HCT116 (cell line): ENCODE results near the gene SMARCD1. TPM values are rescaled to one million over a fixed set of nuclear protein-coding genes. Genes with fewer than 3 reads are reported as not detected.

Source experiments
- ATAC-seq: fragments of 200-7000 bp; cut with Tn5 transposase; 2 replicates; pipeline ENCODE4 v1.9.1; 2020; ENCODE audit warnings: mild to moderate bottlenecking, moderate library complexity
- BruUV-seq: library from RNA; stranded (reverse); fragments of 400-500 nt; replicated peaks from 2 replicates; lab custom pipeline; 2021; lab: Mats Ljungman, UMichigan
- CTCF ChIA-PET: fragments of 300-600 bp; sonication (Branson Sonifier 250); formaldehyde crosslinking; loops from one replicate; lab custom pipeline; 2021; ENCODE audit warnings: antibody characterized with exemption; lab: Charles Lee
- POLR2A ChIA-PET: fragments of 300-600, 350-600 bp; sonication (Branson Sonifier 250); formaldehyde crosslinking; loops from one replicate; lab custom pipeline; 2021; ENCODE audit warnings: antibody characterized with exemption; lab: Charles Lee
- RAD21 ChIA-PET, 2 experiments: fragments of 300-600 bp; sonication (Branson Sonifier 250); formaldehyde crosslinking; loops; one replicate each; lab custom pipeline; 2023; ENCODE audit warnings: low total read pairs in 2 of 2; ENCODE audit not compliant: uncharacterized antibody in 2 of 2, unreplicated experiment in 2 of 2, low non-redundant PET in 1 of 2; lab: Charles Lee
- DNase-seq: peaks from one replicate; pipeline ENCODE4 v3.0.0-alpha.2; 2010; ENCODE audit warnings: low read depth, low spot score
- H2AFZ ChIP-seq: fragments of 200-600 bp; shearing (Covaris generic), sonication (generic); 2 replicates; pipeline ENCODE4 v1.6.1; 2017; ENCODE audit warnings: low read depth, mixed run types, mixed read lengths, antibody characterized with exemption, low read length; ENCODE audit not compliant: poor library complexity, severe bottlenecking
- H3K27ac ChIP-seq: 2 replicates; pipeline ENCODE4 v1.5.1; 2012; ENCODE audit warnings: low read depth, low read length
- H3K27me3 ChIP-seq: fragments of 200-600 bp; sonication (generic); 2 replicates; pipeline ENCODE4 v1.6.1; 2016; ENCODE audit warnings: mixed run types, low read length, mixed read lengths; ENCODE audit not compliant: insufficient read depth
- H3K36me3 ChIP-seq, 2 experiments: fragments of 200-500 bp in 1 of 2; fragments of 200-600 bp in 1 of 2; sonication (Bioruptor generic) in 1 of 2; sonication (generic) in 1 of 2; 2 replicates each; pipeline versions ENCODE4 v1.5.1 to v1.6.1; 2014 to 2016; ENCODE audit warnings: low read length in 2 of 2, inconsistent platforms in 1 of 2, mixed read lengths in 1 of 2, mixed run types in 1 of 2; ENCODE audit not compliant: insufficient read depth in 2 of 2, control insufficient read depth in 1 of 2
- H3K4me1 ChIP-seq, 2 experiments: fragments of 200-600 bp in 1 of 2; sonication (generic) in 1 of 2; 2 replicates each; pipeline versions ENCODE4 v1.5.1 to v1.6.1; 2012 to 2017; ENCODE audit warnings: low read length in 2 of 2, inconsistent platforms in 1 of 2, mild to moderate bottlenecking in 1 of 2, mixed read lengths in 1 of 2, mixed run types in 1 of 2, moderate library complexity in 1 of 2; ENCODE audit not compliant: insufficient read depth in 2 of 2, control insufficient read depth in 1 of 2
- H3K4me2 ChIP-seq: fragments of 200-600 bp; sonication (generic); 2 replicates; pipeline ENCODE4 v1.6.1; 2017; ENCODE audit warnings: mixed run types, low read length, mixed read lengths
- H3K4me3 ChIP-seq, 2 experiments: fragments of 200-600 bp in 1 of 2; sonication (generic) in 1 of 2; replicated peaks in 1 of 2; 2 replicates each; pipeline ENCODE4 v1.5.1; 2011 to 2016; ENCODE audit warnings: low read length in 2 of 2, control low read depth in 1 of 2, low read depth in 1 of 2, mild to moderate bottlenecking in 1 of 2, mixed read lengths in 1 of 2, mixed run types in 1 of 2
- H3K79me2 ChIP-seq: fragments of 200-600 bp; sonication (generic); 2 replicates; pipeline ENCODE4 v1.6.1; 2017; ENCODE audit warnings: mild to moderate bottlenecking, mixed run types, low read length, moderate library complexity, mixed read lengths; ENCODE audit not compliant: insufficient read depth
- H3K9ac ChIP-seq: fragments of 200-600 bp; sonication (generic); 2 replicates; pipeline ENCODE4 v1.6.1; 2016; ENCODE audit warnings: low read length, mixed read lengths
- H3K9me2 ChIP-seq: fragments of 200-600 bp; sonication (generic), shearing (Covaris generic); 2 replicates; pipeline ENCODE4 v1.6.1; 2017; ENCODE audit warnings: mixed run types, mild to moderate bottlenecking, moderate library complexity; ENCODE audit not compliant: insufficient read depth
- H3K9me3 ChIP-seq, 2 experiments: fragments of 200-500 bp in 1 of 2; fragments of 200-600 bp in 1 of 2; sonication (Bioruptor generic) in 1 of 2; sonication (generic) in 1 of 2; 2 replicates each; pipeline ENCODE4 v1.6.1; 2014 to 2017; ENCODE audit warnings: low read length in 2 of 2, mixed read lengths in 2 of 2, inconsistent platforms in 1 of 2, low read depth in 1 of 2, mild to moderate bottlenecking in 1 of 2, mixed run types in 1 of 2, moderate library complexity in 1 of 2; ENCODE audit not compliant: control insufficient read depth in 1 of 2, insufficient read depth in 1 of 2
- H4K20me1 ChIP-seq: fragments of 200-600 bp; sonication (generic), shearing (Covaris generic); 2 replicates; pipeline ENCODE4 v1.6.1; 2017; ENCODE audit warnings: mixed run types, mild to moderate bottlenecking, moderate library complexity; ENCODE audit not compliant: insufficient read depth
- CEBPB ChIP-seq: IDR thresholded peaks from 2 replicates; pipeline ENCODE4 v1.6.1; 2012; ENCODE audit warnings: low read depth
- POLR2A ChIP-seq: IDR thresholded peaks from 2 replicates; pipeline ENCODE4 v1.7.0; 2011; ENCODE audit warnings: borderline replicate concordance; ENCODE audit not compliant: insufficient read depth, insufficient read length; ENCODE audit errors: extremely low read depth
- POLR2AphosphoS5 ChIP-seq: IDR thresholded peaks from 2 replicates; pipeline ENCODE4 v1.6.1; 2011; ENCODE audit warnings: mild to moderate bottlenecking, low read depth, low read length, moderate library complexity
- SRF ChIP-seq: IDR thresholded peaks from 2 replicates; pipeline ENCODE4 v1.6.1; 2012; ENCODE audit warnings: low read depth
- ZNF274 ChIP-seq: fragments of 200-500 bp; sonication (Bioruptor generic); IDR thresholded peaks from 2 replicates; pipeline ENCODE4 v1.6.1; 2014; ENCODE audit warnings: mild to moderate bottlenecking, low read depth, low read length, inconsistent platforms
- intact Hi-C: fragments of 100-400 bp; cut with micrococcal nuclease; formaldehyde crosslinking; loops from 2 replicates; pipeline ENCODE4 v1.10.0; 2022
- total RNA-seq: library from RNA; stranded (reverse); gene quantifications from one replicate; pipeline ENCODE4 v1.2.1, GENCODE V29; 2021; ENCODE audit not compliant: unreplicated experiment
- TF ChIP-seq, protein P1 (sequence below): IDR thresholded peaks from 2 replicates; pipeline ENCODE4 v1.6.1; 2011; ENCODE audit warnings: mild to moderate bottlenecking, low read length, moderate library complexity; ENCODE audit not compliant: insufficient replicate concordance; ENCODE audit errors: extremely low read depth
- TF ChIP-seq, protein P2 (sequence below): IDR thresholded peaks from 2 replicates; pipeline ENCODE4 v1.6.1; 2012

The SMARCD1 gene
- total RNA-seq, 1 experiment from 2014 or later: 64.8 TPM

DNA sequence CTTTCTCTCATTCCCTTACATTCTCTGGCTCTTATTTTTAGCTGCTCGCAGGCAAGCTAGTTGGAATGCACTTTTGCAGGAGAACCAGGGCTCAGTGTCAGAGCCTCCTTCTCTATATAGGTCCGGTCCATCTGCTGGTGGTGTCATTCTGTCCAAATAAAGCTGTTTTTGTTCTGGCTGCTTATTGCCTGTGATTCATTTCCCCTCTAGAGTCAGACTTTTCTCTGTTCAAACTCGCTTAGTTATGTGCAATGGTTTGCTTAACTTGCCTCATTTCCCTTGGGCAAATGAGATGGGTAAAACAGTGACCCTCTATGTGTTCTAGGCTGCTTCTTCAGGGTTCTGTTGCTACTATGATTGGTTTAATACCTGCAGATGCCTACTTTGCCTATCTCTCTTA lies 2.9 kb downstream of the SMARCD1 start:
- ChIA-PET CTCF (interaction anchor here (0.6 to 2.8 kb wide), 7 partner anchors 10 to 428 kb away, joined by 3 to 16 read pairs (median 3); partner anchors contain the start of gene COX14), POLR2A (interaction anchor here (0.9 to 1.2 kb wide), 2 partner anchors 24 to 79 kb away, joined by 3 to 4 read pairs; partner anchors contain the start of genes CERS5 and COX14), RAD21 (no interaction called here)
- no peaks in the 10 kb centered on the region for H3K9me2 ChIP-seq
- H3K27me3 ChIP-seq: no peaks in the 10 kb centered on the region
- H3K9me3 ChIP-seq: no peaks in the 10 kb centered on the region
- peaks cover 5 to 21% of the 10 kb centered on the region in 2 experiments for H3K4me1 ChIP-seq
- peaks cover 15% of the 10 kb centered on the region for H3K79me2 ChIP-seq
- H3K4me2 ChIP-seq: no peak overlapping the region
- no TSS peak for BruUV-seq
- H2AFZ ChIP-seq: no peak overlapping the region
- H3K9ac ChIP-seq: no peak overlapping the region
- H3K36me3 ChIP-seq: peaks cover 38 to 56% of the 10 kb centered on the region in 2 experiments
- no peak for ATAC-seq
- intact Hi-C loops: loop anchor here (5.0 to 10.0 kb wide), 2 partner anchors 224 to 317 kb away; partner anchors contain the start of gene LARP4
- H3K27ac ChIP-seq: no peak overlapping the region
- H3K4me3 ChIP-seq: no peak overlapping the region
- no peak for TF ChIP-seq POLR2AphosphoS5
- no peak for TF ChIP-seq POLR2A
- no peak for TF ChIP-seq ZNF274
- no peak for TF ChIP-seq CEBPB
- TF ChIP-seq, protein P1, sequence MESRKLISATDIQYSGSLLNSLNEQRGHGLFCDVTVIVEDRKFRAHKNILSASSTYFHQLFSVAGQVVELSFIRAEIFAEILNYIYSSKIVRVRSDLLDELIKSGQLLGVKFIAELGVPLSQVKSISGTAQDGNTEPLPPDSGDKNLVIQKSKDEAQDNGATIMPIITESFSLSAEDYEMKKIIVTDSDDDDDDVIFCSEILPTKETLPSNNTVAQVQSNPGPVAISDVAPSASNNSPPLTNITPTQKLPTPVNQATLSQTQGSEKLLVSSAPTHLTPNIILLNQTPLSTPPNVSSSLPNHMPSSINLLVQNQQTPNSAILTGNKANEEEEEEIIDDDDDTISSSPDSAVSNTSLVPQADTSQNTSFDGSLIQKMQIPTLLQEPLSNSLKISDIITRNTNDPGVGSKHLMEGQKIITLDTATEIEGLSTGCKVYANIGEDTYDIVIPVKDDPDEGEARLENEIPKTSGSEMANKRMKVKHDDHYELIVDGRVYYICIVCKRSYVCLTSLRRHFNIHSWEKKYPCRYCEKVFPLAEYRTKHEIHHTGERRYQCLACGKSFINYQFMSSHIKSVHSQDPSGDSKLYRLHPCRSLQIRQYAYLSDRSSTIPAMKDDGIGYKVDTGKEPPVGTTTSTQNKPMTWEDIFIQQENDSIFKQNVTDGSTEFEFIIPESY: no peak
- no peak for TF ChIP-seq SRF
- TF ChIP-seq, protein P2, sequence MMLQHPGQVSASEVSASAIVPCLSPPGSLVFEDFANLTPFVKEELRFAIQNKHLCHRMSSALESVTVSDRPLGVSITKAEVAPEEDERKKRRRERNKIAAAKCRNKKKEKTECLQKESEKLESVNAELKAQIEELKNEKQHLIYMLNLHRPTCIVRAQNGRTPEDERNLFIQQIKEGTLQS: no peak
- H4K20me1 ChIP-seq: peaks cover 4% of the 10 kb centered on the region; the same call in 1 of the 2 replicates
- DNase-seq: no peak
